LoVo (cell line): ENCODE measurements around the gene OR51S1.
"Not testable (repeated sequence)": the region's sequence is repeated elsewhere in the genome, so short reads cannot be mapped to it uniquely, and the experiment has no call there.

ENCODE experiments used
- DNase-seq: peaks from one replicate; pipeline ENCODE4 v3.0.0-alpha.2; 2016; ENCODE audit warnings: low spot score

Gene OR51S1

GRCh38 chr11:4848908-4849532 is at the start of gene OR51S1:
OR51S1 (minus strand) TSS chr11:4849208; CDS start chr11:4849208, 0 bp downstream.
- DNase-seq = no peak

GRCh38 chr11:4891996-4892640 is 43.1 kb upstream of the OR51S1 start:
- DNase-seq = peak; percentile 9

- no peak for DNase-seq
Measured at GRCh38 chr11:4890279-4890678, 41.3 kb upstream of the OR51S1 start.

GRCh38 chr11:4887591-4887990 is 38.6 kb upstream of the OR51S1 start:
- no peak for DNase-seq

GRCh38 chr11:4886186-4886585 is 37.2 kb upstream of the OR51S1 start:
- DNase-seq = no peak

GRCh38 chr11:4884361-4884760 is 35.4 kb upstream of the OR51S1 start:
- DNase-seq = no peak

- no peak for DNase-seq
Measured at GRCh38 chr11:4882543-4882942, 33.5 kb upstream of the OR51S1 start.

- DNase-seq = no peak
Measured at GRCh38 chr11:4881860-4882500, 33.0 kb upstream of the OR51S1 start, which contains the start of gene OR51T1. OR51T1 (plus strand) TSS chr11:4881900; CDS start chr11:4881900, 0 bp downstream.

GRCh38 chr11:4881188-4881587 is 32.2 kb upstream of the OR51S1 start:
- no peak for DNase-seq

- DNase-seq = no peak
Measured at GRCh38 chr11:4865855-4866254, 16.8 kb upstream of the OR51S1 start.

GRCh38 chr11:4863876-4864275 is 14.9 kb upstream of the OR51S1 start:
- DNase-seq = no peak

GRCh38 chr11:4862447-4863236 is 13.6 kb upstream of the OR51S1 start:
- no peak for DNase-seq

GRCh38 chr11:4854286-4854685 is 5.3 kb upstream of the OR51S1 start:
- DNase-seq = not testable (repeated sequence)

- no peak for DNase-seq
Measured at GRCh38 chr11:4851033-4851432, 2.0 kb upstream of the OR51S1 start.

- DNase-seq = no peak
Measured at GRCh38 chr11:4839851-4840549, 9.0 kb downstream of the OR51S1 start.

- DNase-seq = no peak
Measured at GRCh38 chr11:4830909-4831308, 18.1 kb downstream of the OR51S1 start.

GRCh38 chr11:4830346-4830745 is 18.7 kb downstream of the OR51S1 start:
- DNase-seq = no peak

- no peak for DNase-seq
Measured at GRCh38 chr11:4826425-4826824, 22.6 kb downstream of the OR51S1 start.

- no peak for DNase-seq
Measured at GRCh38 chr11:4825132-4825531, 23.9 kb downstream of the OR51S1 start.

- no peak for DNase-seq
Measured at GRCh38 chr11:4821021-4821420, 28.0 kb downstream of the OR51S1 start, which contains the start of gene OR51F2. OR51F2 (plus strand) TSS chr11:4821321; CDS start chr11:4821422, 101 bp downstream.

- DNase-seq = no peak
Measured at GRCh38 chr11:4809246-4809645, 39.8 kb downstream of the OR51S1 start.

- DNase-seq = no peak
Measured at GRCh38 chr11:4808476-4808875, 40.5 kb downstream of the OR51S1 start.
